SK-N-MC (cell line): ENCODE results near the gene PLK1.

Experiments used
- EZH2 ChIP-seq: fragments of 200-600 bp; sonication (generic); IDR thresholded peaks from one replicate; pipeline ENCODE4 v1.6.1; 2017; ENCODE audit warnings: antibody characterized with exemption
- FOXP2 ChIP-seq: optimal IDR thresholded peaks from 2 replicates; pipeline ENCODE3; 2011; ENCODE audit warnings: mild to moderate bottlenecking, moderate library complexity; ENCODE audit not compliant: insufficient read depth; ENCODE audit errors: extremely low read length, control extremely low read depth
- POLR2AphosphoS5 ChIP-seq: IDR thresholded peaks from 2 replicates; pipeline ENCODE4 v1.6.1; 2012; ENCODE audit warnings: mild to moderate bottlenecking, low read depth, low read length, borderline replicate concordance

- TF ChIP-seq POLR2AphosphoS5, result no peak
- no peak for TF ChIP-seq EZH2
- TF ChIP-seq FOXP2, result no peak
Observed at GRCh38 chr16:23716484-23716883, 37.8 kb downstream of the PLK1 start.
